Upper lobe of right lung (tissue), 1 donor: ENCODE measurements around the gene UBAP2. TPM values are rescaled to one million over a fixed set of nuclear protein-coding genes. Genes with fewer than 3 reads are reported as not detected.
A peak's percentile ranks its signal among the peaks of the same experiment; 100 is the strongest.

Experiments
- ATAC-seq: fragments of 200-7000 bp; cut with Tn5 transposase; one replicate; pipeline ENCODE4 v1.9.1; 2020; ENCODE audit warnings: mild to moderate bottlenecking, moderate library complexity
- DNase-seq: peaks from one replicate; pipeline ENCODE4 v3.0.0-alpha.2; 2020
- H3K27ac ChIP-seq: fragments of 200-600 bp; one replicate; pipeline ENCODE4 v1.8.0; 2022
- H3K27me3 ChIP-seq: fragments of 200-600 bp; one replicate; pipeline ENCODE4 v1.8.0; 2022; ENCODE audit warnings: mild to moderate bottlenecking
- H3K36me3 ChIP-seq: fragments of 200-600 bp; one replicate; pipeline ENCODE4 v1.8.0; 2022
- H3K4me1 ChIP-seq: fragments of 200-600 bp; one replicate; pipeline ENCODE4 v1.8.0; 2022
- H3K4me3 ChIP-seq: fragments of 200-600 bp; one replicate; pipeline ENCODE4 v1.8.0; 2022; ENCODE audit warnings: mild to moderate bottlenecking
- H3K9me3 ChIP-seq: fragments of 200-600 bp; one replicate; pipeline ENCODE4 v1.8.0; 2022
- CTCF ChIP-seq: fragments of 200-600 bp; IDR thresholded peaks from one replicate; pipeline ENCODE4 v1.8.0; 2022; ENCODE audit warnings: antibody characterized with exemption
- intact Hi-C: fragments of 100-400 bp; cut with DNase I; formaldehyde crosslinking; loops from one replicate; pipeline ENCODE4 v1.11.0; 2022
- total RNA-seq: library from RNA; stranded (reverse); fragmentation: NEBNext Ultra II Directional; extraction: Animal tissue kit (Norgen Biotek cat#: 25700); gene quantifications from one replicate; pipeline ENCODE4 v1.2.1, GENCODE V29; 2021
- donor health status: DM: no; HTN: yes; CAD: no; lungs with severe emphysema.

Gene UBAP2
- total RNA-seq, 1 donor from 2014 or later, result 36.2 TPM

- H3K4me1 ChIP-seq, result no peaks in the 10 kb centered on the region
These were observed 40.6 kb upstream of the UBAP2 start for GRCh38 chr9:34089311-34089710.

GRCh38 chr9:34087370-34087769 lies 38.7 kb upstream of the UBAP2 start:
- no peak overlapping the region for H3K4me3 ChIP-seq
- intact Hi-C loops, result no loop called here
- ATAC-seq, result no peak
- no peak for DNase-seq
- peak overlapping the region; percentile 45 for H3K27ac ChIP-seq
- H3K27me3 ChIP-seq, result no peaks in the 10 kb centered on the region
- H3K36me3 ChIP-seq, result peaks cover 68% of the 10 kb centered on the region
- peaks cover 4% of the 10 kb centered on the region for H3K4me1 ChIP-seq
- H3K9me3 ChIP-seq, result no peaks in the 10 kb centered on the region
- no peak for TF ChIP-seq CTCF

More at GRCh38 chr9:34089311-34089710, 40.6 kb upstream of the UBAP2 start:
- no peak for DNase-seq
- H3K27me3 ChIP-seq, result no peaks in the 10 kb centered on the region
- peaks cover 88% of the 10 kb centered on the region for H3K36me3 ChIP-seq
- intact Hi-C loops, result no loop called here
- TF ChIP-seq CTCF, result no peak
- no peak for ATAC-seq
- H3K27ac ChIP-seq, result no peak overlapping the region
- no peaks in the 10 kb centered on the region for H3K9me3 ChIP-seq
- H3K4me3 ChIP-seq, result no peak overlapping the region

GRCh38 chr9:34086864-34087263 lies 38.2 kb upstream of the UBAP2 start:
- no peak for DNase-seq
- H3K4me3 ChIP-seq, result no peak overlapping the region
- no peaks in the 10 kb centered on the region for H3K27me3 ChIP-seq
- H3K9me3 ChIP-seq, result no peaks in the 10 kb centered on the region
- peaks cover 63% of the 10 kb centered on the region for H3K36me3 ChIP-seq
- H3K4me1 ChIP-seq, result peaks cover 4% of the 10 kb centered on the region
- no peak overlapping the region for H3K27ac ChIP-seq
- TF ChIP-seq CTCF, result no peak
- ATAC-seq, result peak; percentile 70
- intact Hi-C loops, result no loop called here

- Histone ChIP-seq H3K9me3 (no peaks in the 10 kb centered on the region), H3K27ac (peak overlapping the region; percentile 49), H3K4me1 (peaks cover 4% of the 10 kb centered on the region), H3K27me3 (no peaks in the 10 kb centered on the region), H3K4me3 (no peak overlapping the region), H3K36me3 (peaks cover 53% of the 10 kb centered on the region)
- no peak for ATAC-seq
- no peak for DNase-seq
- TF ChIP-seq CTCF, result no peak
- intact Hi-C loops, result no loop called here
These were observed 37.2 kb upstream of the UBAP2 start for GRCh38 chr9:34085581-34086500.

- no peak for TF ChIP-seq CTCF
- DNase-seq, result peak; percentile 4
- no peaks in the 10 kb centered on the region for H3K27me3 ChIP-seq
- no peak overlapping the region for H3K4me3 ChIP-seq
- H3K27ac ChIP-seq, result peak overlapping the region; percentile 73
- no peaks in the 10 kb centered on the region for H3K9me3 ChIP-seq
- peak; percentile 50 for ATAC-seq
- intact Hi-C loops, result no loop called here
- peaks cover 4% of the 10 kb centered on the region for H3K4me1 ChIP-seq
- peaks cover 40% of the 10 kb centered on the region for H3K36me3 ChIP-seq
These were observed 35.9 kb upstream of the UBAP2 start for GRCh38 chr9:34084562-34084961.
